ENCODE data around the gene LMF1. TPM values are rescaled to one million over a fixed set of nuclear protein-coding genes. Genes with fewer than 3 reads are reported as not detected.

Gene LMF1
- total RNA-seq, 1 donor: 35.8 TPM

- H3K79me2 ChIP-seq (ENCODE audit: insufficient read depth, low read length): no peaks in the 10 kb centered on the region
- H3K27me3 ChIP-seq (ENCODE audit: insufficient read depth, low read length): no peaks in the 10 kb centered on the region
- H3K9me3 ChIP-seq (ENCODE audit: low read depth, low read length): no peaks in the 10 kb centered on the region
- H3K4me2 ChIP-seq (ENCODE audit: insufficient read depth, low read length): no peak overlapping the region
- H3K36me3 ChIP-seq (ENCODE audit: insufficient read depth, low read length): no peaks in the 10 kb centered on the region
- no peak overlapping the region for H2AFZ ChIP-seq (ENCODE audit: low read length)
- no peaks in the 10 kb centered on the region for H4K20me1 ChIP-seq (ENCODE audit: insufficient read depth, low read length)
- no peak for TF ChIP-seq CTCF (IDR thresholded peaks at IDR 0.05; ENCODE audit: extremely low read depth, low read depth, low read length)
- no peaks in the 10 kb centered on the region for H3K4me1 ChIP-seq (ENCODE audit: insufficient read depth, low read length)
- no peak overlapping the region for H3K4me3 ChIP-seq (ENCODE audit: insufficient read depth, low read length)
- DNase-seq (ENCODE audit: insufficient read length, low spot score, missing footprints): peak; percentile 49
- no peak overlapping the region for H3K27ac ChIP-seq (ENCODE audit: low read depth, low read length)
These were observed 101.7 kb downstream of the LMF1 start for GRCh38 chr16:868846-869822.

GRCh38 chr16:868386-868755 lies 102.4 kb downstream of the LMF1 start:
- H3K27me3 ChIP-seq (ENCODE audit: insufficient read depth, low read length): no peaks in the 10 kb centered on the region

GRCh38 chr16:867421-868385 lies 103.1 kb downstream of the LMF1 start:
- H3K4me1 ChIP-seq (ENCODE audit: insufficient read depth, low read length): no peaks in the 10 kb centered on the region
- H2AFZ ChIP-seq (ENCODE audit: low read length): no peak overlapping the region
- no peak overlapping the region for H3K4me3 ChIP-seq (ENCODE audit: insufficient read depth, low read length)
- H3K4me2 ChIP-seq (ENCODE audit: insufficient read depth, low read length): no peak overlapping the region
- H4K20me1 ChIP-seq (ENCODE audit: insufficient read depth, low read length): no peaks in the 10 kb centered on the region
- no peaks in the 10 kb centered on the region for H3K36me3 ChIP-seq (ENCODE audit: insufficient read depth, low read length)
- peak; percentile 70 for DNase-seq (ENCODE audit: insufficient read length, low spot score, missing footprints)
- H3K79me2 ChIP-seq (ENCODE audit: insufficient read depth, low read length): no peaks in the 10 kb centered on the region
- H3K27ac ChIP-seq (ENCODE audit: low read depth, low read length): no peak overlapping the region
- no peak for TF ChIP-seq CTCF (IDR thresholded peaks at IDR 0.05; ENCODE audit: extremely low read depth, low read depth, low read length)
- no peaks in the 10 kb centered on the region for H3K27me3 ChIP-seq (ENCODE audit: insufficient read depth, low read length)
- H3K9me3 ChIP-seq (ENCODE audit: low read depth, low read length): no peaks in the 10 kb centered on the region

More at GRCh38 chr16:868386-868755, 102.4 kb downstream of the LMF1 start:
- Histone ChIP-seq H3K4me3 (ENCODE audit: insufficient read depth, low read length) (no peak overlapping the region), H3K4me2 (ENCODE audit: insufficient read depth, low read length) (no peak overlapping the region), H3K36me3 (ENCODE audit: insufficient read depth, low read length) (no peaks in the 10 kb centered on the region), H2AFZ (ENCODE audit: low read length) (no peak overlapping the region), H3K27ac (ENCODE audit: low read depth, low read length) (no peak overlapping the region), H4K20me1 (ENCODE audit: insufficient read depth, low read length) (no peaks in the 10 kb centered on the region), H3K79me2 (ENCODE audit: insufficient read depth, low read length) (no peaks in the 10 kb centered on the region), H3K9me3 (ENCODE audit: low read depth, low read length) (no peaks in the 10 kb centered on the region), H3K4me1 (ENCODE audit: insufficient read depth, low read length) (no peaks in the 10 kb centered on the region)
- DNase-seq (ENCODE audit: insufficient read length, low spot score, missing footprints): peak; percentile 48
- TF ChIP-seq CTCF (IDR thresholded peaks at IDR 0.05; ENCODE audit: extremely low read depth, low read depth, low read length): no peak

Measured in osteoblast (primary cell).